HG03280 (cell line): Measurements from ENCODE around the gene CLCA2.

ENCODE experiments used
- ATAC-seq: cut with Tn5 transposase; IDR thresholded peaks from one replicate; pipeline ENCODE4 v1.9.1; 2021; ENCODE audit warnings: mild to moderate bottlenecking, moderate library complexity; ENCODE audit not compliant: unreplicated experiment

CLCA2 gene

GRCh38 chr1:86429835-86430234 is 5.9 kb downstream of the CLCA2 start:
- no peak for ATAC-seq

GRCh38 chr1:86430376-86430775 is 6.4 kb downstream of the CLCA2 start:
- ATAC-seq: no peak

GRCh38 chr1:86434059-86434458 is 10.1 kb downstream of the CLCA2 start:
- ATAC-seq: no peak

GRCh38 chr1:86435327-86435726 is 11.4 kb downstream of the CLCA2 start:
- no peak for ATAC-seq

GRCh38 chr1:86436041-86436440 is 12.1 kb downstream of the CLCA2 start:
- ATAC-seq: no peak

- no peak for ATAC-seq
Measured at GRCh38 chr1:86441581-86441980, 17.6 kb downstream of the CLCA2 start.

GRCh38 chr1:86441997-86442396 is 18.0 kb downstream of the CLCA2 start:
- ATAC-seq: no peak

- no peak for ATAC-seq
Measured at GRCh38 chr1:86445919-86446318, 21.9 kb downstream of the CLCA2 start.

GRCh38 chr1:86447198-86447790 is 23.3 kb downstream of the CLCA2 start:
- no peak for ATAC-seq

- no peak for ATAC-seq
Measured at GRCh38 chr1:86448670-86449069, 24.7 kb downstream of the CLCA2 start.

GRCh38 chr1:86449103-86449502 is 25.1 kb downstream of the CLCA2 start:
- ATAC-seq: no peak

GRCh38 chr1:86450847-86451246 is 26.9 kb downstream of the CLCA2 start:
- ATAC-seq: no peak

- ATAC-seq: no peak
Measured at GRCh38 chr1:86453664-86454063, 29.7 kb downstream of the CLCA2 start.

GRCh38 chr1:86455073-86455472 is 31.1 kb downstream of the CLCA2 start:
- ATAC-seq: no peak

- no peak for ATAC-seq
Measured at GRCh38 chr1:86460998-86461397, 37.0 kb downstream of the CLCA2 start.

GRCh38 chr1:86461482-86461881 is 37.5 kb downstream of the CLCA2 start:
- ATAC-seq: no peak

- no peak for ATAC-seq
Measured at GRCh38 chr1:86464819-86465218, 40.8 kb downstream of the CLCA2 start.

GRCh38 chr1:86466109-86466844 is 42.3 kb downstream of the CLCA2 start:
- ATAC-seq: no peak

GRCh38 chr1:86466986-86467385 is 43.0 kb downstream of the CLCA2 start:
- ATAC-seq: no peak

- no peak for ATAC-seq
Measured at GRCh38 chr1:86468501-86468977, 44.6 kb downstream of the CLCA2 start, which contains the start of gene CLCA1. Gene CLCA1 (plus strand): TSS chr1:86468927. CDS start chr1:86468972, 45 bp downstream.

GRCh38 chr1:86470859-86471258 is 46.9 kb downstream of the CLCA2 start:
- ATAC-seq: peak; percentile 42

- ATAC-seq: no peak
Measured at GRCh38 chr1:86471291-86471690, 47.3 kb downstream of the CLCA2 start.
